Upper lobe of left lung (tissue), 4 donors: Measurements from ENCODE around the gene PRELP.

Experiments used
- CTCF ChIP-seq, 6 experiments: fragments of 450-650 bp in 4 of 6; fragments of 200-600 bp in 2 of 6; sonication (generic) in 2 of 6; IDR thresholded peaks; one replicate each; pipeline ENCODE4 v1.5.1; 2016 to 2019; ENCODE audit warnings: antibody characterized with exemption in 6 of 6
- EP300 ChIP-seq, 4 donors: sonication (generic); formaldehyde crosslinking; IDR thresholded peaks; one replicate each; pipeline ENCODE4 v1.5.1; 2017; ENCODE audit warnings: antibody characterized with exemption in 4 of 4, control low read depth in 2 of 4
- POLR2A ChIP-seq, 4 donors: fragments of 450-650 bp; IDR thresholded peaks; one replicate each; pipeline ENCODE4 v1.5.1; 2016 to 2017; ENCODE audit warnings: antibody characterized with exemption in 4 of 4, mild to moderate bottlenecking in 2 of 4
- POLR2AphosphoS5 ChIP-seq, 2 donors: sonication (generic); formaldehyde crosslinking; IDR thresholded peaks; one replicate each; pipeline ENCODE4 v1.5.1; 2017; ENCODE audit warnings: antibody characterized with exemption in 2 of 2

- TF ChIP-seq POLR2AphosphoS5 (IDR thresholded peaks at IDR 0.05) = no peak
- no peak for TF ChIP-seq CTCF (IDR thresholded peaks at IDR 0.05)
- TF ChIP-seq POLR2A (IDR thresholded peaks at IDR 0.05) = no peak
- TF ChIP-seq EP300 (IDR thresholded peaks at IDR 0.05) = no peak
Observed at GRCh38 chr1:203499643-203500278, 24.2 kb downstream of the PRELP start.
